Mammary epithelial cell (primary cell): ENCODE results near the gene STK11IP.

Source experiments
- EZH2 ChIP-seq: IDR thresholded peaks from 2 replicates; pipeline ENCODE4 v1.6.1; 2012; ENCODE audit warnings: low read length, inconsistent platforms, borderline replicate concordance
- TF ChIP-seq, protein P1 (sequence below), 2 donors: IDR thresholded peaks in 1 of 2; conservative IDR thresholded peaks in 1 of 2; 2 replicates each; pipeline ENCODE4 v1.5.1; 2011 to 2012; ENCODE audit warnings: inconsistent platforms in 2 of 2, low read length in 2 of 2, mild to moderate bottlenecking in 2 of 2, control low read depth in 1 of 2, low read depth in 1 of 2; ENCODE audit not compliant: insufficient read depth in 1 of 2; ENCODE audit errors: extremely low read depth in 1 of 2

GRCh38 chr2:219637842-219638185, 40.2 kb downstream of the STK11IP start:
- TF ChIP-seq, protein P1, sequence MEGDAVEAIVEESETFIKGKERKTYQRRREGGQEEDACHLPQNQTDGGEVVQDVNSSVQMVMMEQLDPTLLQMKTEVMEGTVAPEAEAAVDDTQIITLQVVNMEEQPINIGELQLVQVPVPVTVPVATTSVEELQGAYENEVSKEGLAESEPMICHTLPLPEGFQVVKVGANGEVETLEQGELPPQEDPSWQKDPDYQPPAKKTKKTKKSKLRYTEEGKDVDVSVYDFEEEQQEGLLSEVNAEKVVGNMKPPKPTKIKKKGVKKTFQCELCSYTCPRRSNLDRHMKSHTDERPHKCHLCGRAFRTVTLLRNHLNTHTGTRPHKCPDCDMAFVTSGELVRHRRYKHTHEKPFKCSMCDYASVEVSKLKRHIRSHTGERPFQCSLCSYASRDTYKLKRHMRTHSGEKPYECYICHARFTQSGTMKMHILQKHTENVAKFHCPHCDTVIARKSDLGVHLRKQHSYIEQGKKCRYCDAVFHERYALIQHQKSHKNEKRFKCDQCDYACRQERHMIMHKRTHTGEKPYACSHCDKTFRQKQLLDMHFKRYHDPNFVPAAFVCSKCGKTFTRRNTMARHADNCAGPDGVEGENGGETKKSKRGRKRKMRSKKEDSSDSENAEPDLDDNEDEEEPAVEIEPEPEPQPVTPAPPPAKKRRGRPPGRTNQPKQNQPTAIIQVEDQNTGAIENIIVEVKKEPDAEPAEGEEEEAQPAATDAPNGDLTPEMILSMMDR (conservative IDR thresholded peaks at IDR 0.05 in 1 of 2, IDR thresholded peaks at IDR 0.05 in 1 of 2; ENCODE audit: extremely low read depth in 1 of 2, insufficient read depth in 1 of 2, low read depth in 1 of 2, low read length in 2 of 2), result no peak
- TF ChIP-seq EZH2, result no peak
